Astrocyte of the hippocampus (primary cell): ENCODE results near the gene SLC35A2.
"Not testable (repeated sequence)": the region's sequence is repeated elsewhere in the genome, so short reads cannot be mapped to it uniquely, and the experiment has no call there.

ENCODE experiments used
- DNase-seq: peaks from one replicate; pipeline ENCODE4 v3.0.0; 2011; ENCODE audit warnings: low read depth, low spot score

Gene SLC35A2

DNA sequence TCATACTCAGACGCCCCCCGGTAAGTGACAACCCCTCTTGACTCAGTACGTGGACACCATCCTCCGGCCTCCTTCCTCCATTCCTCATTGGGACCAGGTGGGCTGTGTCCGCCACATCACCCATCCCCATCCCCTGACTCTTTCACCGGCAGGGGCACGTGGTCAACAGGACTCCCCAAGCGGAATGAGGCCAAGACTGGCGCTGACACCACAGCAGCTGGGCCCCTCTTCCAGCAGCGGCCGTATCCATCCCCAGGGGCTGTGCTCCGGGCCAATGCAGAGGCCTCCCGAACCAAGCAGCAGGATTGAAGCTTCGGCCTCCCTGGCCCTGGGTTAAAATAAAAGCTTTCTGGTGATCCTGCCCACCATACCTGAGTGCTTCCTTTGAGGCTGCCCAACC is 8.7 kb downstream of the SLC35A2 start:
- DNase-seq, result no peak

GRCh38 chrX:48902135-48902534 is 9.3 kb downstream of the SLC35A2 start:
- DNase-seq, result no peak

GRCh38 chrX:48901069-48901468 is 10.4 kb downstream of the SLC35A2 start:
- DNase-seq, result no peak

DNA sequence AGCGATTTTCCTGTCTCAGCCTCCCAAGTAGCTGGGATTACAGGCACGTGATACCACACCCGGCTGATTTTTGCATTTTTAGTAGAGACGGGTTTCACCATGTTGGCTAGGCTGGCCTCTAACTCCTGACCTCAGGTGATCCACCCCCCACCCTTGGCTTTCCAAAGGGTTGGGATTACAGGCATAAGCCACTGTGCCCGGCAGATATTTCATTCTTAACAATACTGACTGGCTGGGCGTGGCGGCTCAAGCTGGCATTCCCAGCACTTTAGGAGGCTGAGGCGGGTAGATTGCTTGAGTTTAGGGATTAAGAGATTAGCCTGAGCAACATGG is 12.4 kb downstream of the SLC35A2 start:
- DNase-seq, result no peak

DNA sequence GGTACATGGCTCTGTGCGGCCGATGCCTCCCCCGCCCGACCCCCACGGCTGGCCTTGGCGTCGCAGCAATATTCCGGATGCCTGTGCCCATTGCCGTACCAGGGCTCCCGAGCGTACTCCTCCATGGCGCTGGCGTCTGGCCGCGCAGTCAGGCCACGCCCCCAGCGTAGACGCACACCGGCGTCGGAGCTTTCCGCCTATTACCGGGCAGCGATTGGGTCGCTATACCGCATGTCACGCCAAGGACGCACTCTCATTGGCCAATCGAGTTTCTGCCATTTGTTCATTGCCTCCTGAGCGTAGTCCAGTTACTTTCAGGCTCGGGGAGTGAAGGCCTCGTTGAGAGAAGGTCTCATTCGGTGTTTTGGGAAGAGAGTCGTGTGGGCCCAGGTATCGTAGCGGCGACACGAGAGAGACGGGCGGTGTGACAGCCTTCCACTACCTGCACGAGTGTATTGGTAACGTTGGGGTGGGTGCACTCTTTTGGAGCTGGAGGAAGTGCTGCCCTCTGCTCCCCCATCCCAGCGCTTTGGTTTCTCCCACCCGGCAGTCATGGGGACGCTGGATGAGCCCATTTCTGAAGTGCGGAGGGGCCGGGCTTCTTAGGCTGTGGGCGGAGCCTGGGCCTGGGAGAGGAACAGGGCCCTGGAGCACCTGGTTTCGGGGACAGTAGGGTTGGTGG is 13.7 kb downstream of the SLC35A2 start, which contains the start of the genes PQBP1 and TIMM17B:
PQBP1 (plus strand) TSS at position 306 of the 682 bp plus-strand sequence. CDS start 580 bp downstream, outside the sequence.
TIMM17B (minus strand) TSS at position 144 of the 682 bp plus-strand sequence; CDS start at position 125, 19 bp downstream.
- peak; percentile 96 for DNase-seq

DNA sequence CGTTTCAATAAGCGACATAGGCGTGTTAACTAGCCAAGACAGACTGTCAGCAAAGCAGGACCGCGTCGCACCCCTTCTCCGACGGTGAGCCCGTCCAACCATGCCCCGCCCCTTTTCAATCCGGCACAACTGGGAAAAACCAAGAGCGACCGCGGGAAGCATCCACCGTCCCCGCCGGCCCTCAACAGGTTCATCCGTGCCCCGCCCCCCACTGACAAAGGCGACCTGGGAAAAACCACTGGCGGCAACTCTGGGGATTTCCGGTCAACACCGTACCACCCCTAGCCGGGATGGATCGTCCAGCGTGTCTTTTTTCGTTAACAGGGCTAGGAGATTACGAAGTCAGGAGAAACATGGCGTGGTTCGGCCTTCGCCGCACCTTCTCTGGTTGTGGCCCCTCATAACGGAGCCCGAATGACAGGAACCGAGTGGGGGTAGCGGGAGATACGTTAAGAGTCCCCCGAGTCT is 14.3 kb downstream of the SLC35A2 start:
- peak; percentile 85 for DNase-seq

DNA sequence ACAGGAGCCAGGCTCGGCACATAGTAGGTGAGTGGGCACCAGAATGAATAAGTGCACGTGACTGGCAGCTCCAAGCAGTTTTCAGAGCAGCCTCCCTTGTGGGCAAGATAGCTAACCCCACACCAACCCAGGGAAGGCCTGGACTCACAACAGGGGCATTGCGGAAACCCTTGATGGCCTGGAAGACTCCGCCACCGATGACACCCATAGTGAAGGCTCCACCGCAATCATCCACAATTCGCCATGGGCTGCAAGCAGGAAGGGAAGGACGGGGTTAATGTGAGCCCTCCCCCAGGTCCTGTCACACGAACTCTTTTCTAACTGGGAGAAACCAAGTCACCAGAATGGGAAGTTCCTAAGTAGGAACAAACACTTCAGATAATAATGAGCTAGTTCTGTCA is 14.8 kb downstream of the SLC35A2 start:
- peak; percentile 32 for DNase-seq

- DNase-seq, result no peak
These were observed 16.6 kb downstream of the SLC35A2 start for GRCh38 chrX:48894891-48895290.

DNA sequence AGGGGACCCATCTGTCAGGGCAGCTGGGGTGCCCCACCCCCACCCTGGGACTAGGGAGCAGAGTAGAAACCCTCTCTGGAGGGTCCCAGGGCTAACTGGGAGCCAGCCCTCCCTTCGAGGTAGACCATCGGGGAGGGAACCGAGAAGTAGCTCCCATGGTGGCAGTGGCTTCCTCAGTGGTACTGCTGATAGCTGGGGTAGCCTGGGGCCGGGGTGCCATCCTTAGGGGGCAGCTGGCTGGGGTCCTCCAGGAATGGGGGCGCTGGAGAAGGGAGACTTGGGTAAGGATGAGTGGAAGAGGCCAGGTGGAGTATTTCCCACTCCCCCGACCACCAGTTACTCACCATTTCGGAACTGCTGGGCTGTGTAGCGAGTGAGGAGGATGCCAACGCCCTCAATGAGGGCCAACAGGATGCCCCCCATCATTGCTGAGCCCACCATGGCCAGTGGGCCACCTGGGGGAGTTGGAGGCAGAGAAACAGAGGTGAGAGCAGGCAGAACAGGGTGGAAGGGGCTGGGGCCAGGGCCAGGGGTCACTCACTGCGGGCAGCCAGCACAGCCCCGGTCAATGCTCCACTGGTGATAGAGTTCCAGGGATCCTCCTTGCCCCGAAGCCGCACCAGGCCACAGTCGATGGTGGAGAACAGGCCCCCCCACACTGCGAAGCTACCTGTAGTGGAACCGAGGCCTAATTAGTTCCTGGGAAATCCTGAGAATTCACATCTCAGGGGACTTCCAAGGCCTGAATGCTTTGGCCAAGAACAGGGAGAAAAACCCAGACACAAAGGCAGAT is 17.7 kb downstream of the SLC35A2 start:
- no peak for DNase-seq

DNA sequence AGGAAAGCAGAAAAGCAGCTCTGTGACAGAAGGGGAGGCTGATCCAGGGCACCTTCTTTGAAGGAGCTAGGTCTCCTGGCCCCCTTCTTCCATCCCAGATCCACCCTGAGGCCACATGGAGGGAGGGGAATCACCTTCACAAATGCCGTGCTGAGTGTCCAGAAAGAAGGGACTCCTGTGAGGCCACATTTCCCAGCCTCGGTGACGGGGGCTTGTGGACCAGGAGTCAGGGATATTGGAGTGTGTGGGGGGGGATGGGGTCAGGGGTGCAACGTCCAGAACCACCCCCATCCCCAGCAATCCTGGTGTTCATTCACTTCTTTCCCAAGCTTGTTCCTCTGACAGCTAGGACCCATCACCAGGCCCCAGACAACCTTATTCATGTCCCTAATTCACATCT is 18.6 kb downstream of the SLC35A2 start:
- DNase-seq, result no peak

DNA sequence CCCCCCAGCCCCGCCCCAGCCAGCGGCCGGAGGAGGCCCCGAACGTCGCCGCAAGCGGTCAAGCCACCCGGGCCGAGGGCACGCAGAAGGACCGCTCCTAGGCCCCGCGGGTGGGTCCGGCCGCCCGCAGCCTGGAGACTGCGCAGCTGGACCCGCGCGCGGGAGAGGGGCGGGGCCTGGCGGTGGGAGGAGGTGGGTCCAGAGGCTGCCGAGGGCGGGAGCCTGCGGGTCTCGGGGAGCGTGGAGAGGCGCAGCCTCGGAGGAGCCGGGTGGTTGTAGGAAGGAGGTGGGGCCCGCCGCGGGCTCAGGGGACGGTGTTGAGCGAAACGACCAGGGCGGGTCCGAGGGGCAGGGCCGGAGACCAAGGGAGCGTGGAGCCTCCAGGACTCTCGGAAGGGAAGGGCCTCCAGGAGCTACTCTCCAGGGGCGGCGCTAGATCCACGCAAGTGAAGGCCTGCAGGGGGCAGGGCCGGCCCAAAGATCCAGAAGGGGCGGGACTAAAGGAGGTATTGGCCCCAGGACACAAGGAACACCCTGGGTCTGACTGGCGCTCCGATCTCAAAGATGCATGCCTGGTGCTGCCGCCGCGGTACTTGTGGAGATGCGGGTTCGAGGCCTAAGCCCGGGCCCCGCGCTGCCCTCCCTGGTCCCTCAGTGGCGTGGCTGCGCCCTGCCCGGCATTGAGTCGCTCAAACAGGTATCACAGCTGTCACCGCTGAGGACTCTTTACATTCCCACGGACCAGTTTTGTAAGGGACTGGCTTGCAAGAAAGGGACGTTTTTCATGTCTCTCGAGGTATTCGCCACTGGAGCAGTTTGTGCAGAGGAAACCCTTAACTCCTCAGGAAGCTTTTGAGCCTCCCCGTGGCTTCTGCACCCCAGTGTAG is 19.8 kb downstream of the SLC35A2 start:
- peak; percentile 90 for DNase-seq

- DNase-seq, result no peak
These were observed 20.5 kb downstream of the SLC35A2 start for GRCh38 chrX:48890934-48891401.

DNA sequence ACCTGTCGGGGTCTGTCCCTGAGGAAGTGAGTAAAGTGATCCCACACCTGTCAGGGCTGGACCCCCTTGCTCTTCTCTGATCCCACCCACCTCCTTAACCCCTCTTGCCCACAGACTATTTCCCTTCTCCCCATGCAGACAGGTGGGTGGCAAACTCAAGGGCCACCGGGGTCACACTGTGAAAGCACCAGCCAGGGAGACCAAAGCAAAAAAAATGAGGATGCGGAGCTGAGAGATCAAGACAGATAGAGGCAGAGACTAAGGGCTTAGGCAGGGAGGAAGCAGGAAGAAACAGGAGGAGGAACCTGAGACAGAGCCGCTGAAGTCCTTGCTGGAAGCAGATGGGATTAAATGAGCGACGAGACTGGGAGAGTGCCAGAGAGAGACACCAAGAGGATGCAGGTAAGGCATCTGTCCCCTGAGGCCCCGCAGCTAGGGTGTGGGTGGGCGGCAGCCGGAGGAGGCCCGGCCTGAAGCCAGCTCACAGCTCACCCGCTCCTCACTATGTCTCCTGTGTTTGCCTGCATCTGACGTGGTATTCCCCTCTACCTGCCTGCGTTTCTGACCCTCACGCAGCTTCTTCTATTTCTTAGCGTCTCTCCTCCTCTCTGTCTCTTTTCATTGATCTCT is 21.0 kb downstream of the SLC35A2 start:
- no peak for DNase-seq

- not testable (repeated sequence) for DNase-seq
These were observed 24.9 kb downstream of the SLC35A2 start for GRCh38 chrX:48886586-48886985.

- DNase-seq, result no peak
These were observed 27.7 kb downstream of the SLC35A2 start for GRCh38 chrX:48883729-48884128.

GRCh38 chrX:48876944-48877343 is 34.5 kb downstream of the SLC35A2 start:
- DNase-seq, result not testable (repeated sequence)

DNA sequence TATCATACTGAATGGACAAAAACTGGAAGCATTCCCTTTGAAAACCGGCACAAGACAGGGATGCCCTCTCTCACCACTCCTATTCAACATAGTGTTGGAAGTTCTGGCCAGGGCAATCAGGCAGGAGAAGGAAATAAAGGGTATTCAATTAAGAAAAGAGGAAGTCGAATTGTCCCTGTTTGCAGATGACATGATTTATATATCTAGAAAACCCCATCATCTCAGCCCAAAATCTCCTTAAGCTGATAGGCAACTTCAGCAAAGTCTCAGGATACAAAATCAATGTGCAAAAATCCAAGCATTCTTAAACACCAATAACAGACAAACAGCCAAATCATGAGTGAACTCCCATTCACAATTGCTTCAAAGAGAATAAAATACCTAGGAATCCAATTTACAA is 39.4 kb downstream of the SLC35A2 start:
- not testable (repeated sequence) for DNase-seq

GRCh38 chrX:48864210-48864609 is 47.2 kb downstream of the SLC35A2 start:
- peak; percentile 37 for DNase-seq

DNA sequence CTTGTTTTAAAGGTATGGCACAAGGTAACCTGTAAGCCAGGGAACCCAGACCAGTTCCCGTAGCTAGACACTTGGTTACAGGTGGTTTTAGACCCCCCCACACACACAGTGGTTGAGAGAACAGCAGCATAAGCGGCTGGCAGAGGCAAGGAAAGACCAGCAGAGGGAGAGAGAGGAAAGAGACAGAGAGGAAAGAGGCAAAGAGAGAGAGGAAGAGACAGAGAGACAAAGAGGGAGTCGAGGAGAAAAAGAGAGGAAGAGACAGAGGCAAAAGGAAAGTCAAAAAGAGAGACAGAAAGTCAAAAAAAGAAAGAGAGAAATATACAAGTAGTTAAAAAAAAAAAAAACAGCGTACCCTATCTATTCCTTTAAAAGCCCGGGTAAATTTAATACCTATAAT is 56.5 kb downstream of the SLC35A2 start:
- DNase-seq, result no peak

GRCh38 chrX:48854121-48854804 is 57.2 kb downstream of the SLC35A2 start:
- DNase-seq, result not testable (repeated sequence)

GRCh38 chrX:48853494-48853893 is 58.0 kb downstream of the SLC35A2 start:
- DNase-seq, result not testable (repeated sequence)
